ENCODE results near the gene SCGN.

The SCGN gene

DNA sequence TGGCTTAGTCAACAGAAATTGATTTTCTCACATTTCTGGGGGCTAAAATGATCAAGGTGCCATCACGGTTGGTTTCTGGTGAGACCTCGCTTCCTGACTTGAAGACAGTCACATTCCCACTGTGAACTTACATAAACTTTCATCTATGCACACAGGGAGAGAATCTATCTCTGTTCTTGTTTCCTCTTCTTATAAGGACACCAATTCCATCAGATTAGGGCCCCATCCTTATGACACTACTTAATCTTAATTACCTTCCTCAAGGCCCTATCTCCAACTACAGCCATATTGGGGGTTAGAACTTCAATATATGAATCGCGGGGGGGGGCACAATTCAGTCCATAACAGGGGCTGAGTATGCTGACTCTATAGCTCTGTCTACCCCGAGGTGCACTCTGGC lies 10.6 kb upstream of the SCGN start:
- DNase-seq, result no peak

GRCh38 chr6:25641940-25642666 lies 9.9 kb upstream of the SCGN start:
- DNase-seq, result no peak

DNA sequence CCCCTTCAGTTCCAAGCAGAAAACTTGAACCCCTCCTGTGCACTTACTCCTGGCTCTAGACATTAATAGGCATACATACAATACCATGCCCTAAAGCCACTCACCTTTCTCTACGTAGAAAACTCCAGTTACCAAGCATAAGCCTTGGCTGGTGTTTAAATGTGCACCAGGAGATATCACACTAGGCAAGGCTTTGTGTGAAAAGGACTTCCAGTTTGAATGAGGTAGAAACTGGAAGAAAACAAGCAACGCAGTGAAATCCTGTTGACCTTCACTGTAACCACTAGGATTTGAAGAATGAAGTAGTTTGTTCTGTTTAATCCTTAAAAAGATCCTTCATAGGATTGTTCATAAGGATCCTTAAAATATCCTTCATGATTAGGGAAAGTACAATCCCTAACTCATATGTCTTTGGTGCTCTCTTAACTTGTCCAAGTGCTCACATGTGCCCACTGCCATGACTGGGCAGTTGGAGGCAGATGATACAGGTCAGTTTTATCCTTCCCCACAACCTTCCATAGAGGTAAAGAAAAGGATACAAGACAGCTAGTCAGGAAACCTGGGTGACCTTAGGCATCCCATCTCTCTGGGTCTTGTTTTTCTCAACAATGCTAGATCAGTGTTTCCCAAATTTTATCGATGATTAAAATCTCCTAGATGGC lies 9.2 kb upstream of the SCGN start:
- DNase-seq, result no peak

GRCh38 chr6:25645916-25646315 lies 6.1 kb upstream of the SCGN start:
- DNase-seq, result no peak

DNA sequence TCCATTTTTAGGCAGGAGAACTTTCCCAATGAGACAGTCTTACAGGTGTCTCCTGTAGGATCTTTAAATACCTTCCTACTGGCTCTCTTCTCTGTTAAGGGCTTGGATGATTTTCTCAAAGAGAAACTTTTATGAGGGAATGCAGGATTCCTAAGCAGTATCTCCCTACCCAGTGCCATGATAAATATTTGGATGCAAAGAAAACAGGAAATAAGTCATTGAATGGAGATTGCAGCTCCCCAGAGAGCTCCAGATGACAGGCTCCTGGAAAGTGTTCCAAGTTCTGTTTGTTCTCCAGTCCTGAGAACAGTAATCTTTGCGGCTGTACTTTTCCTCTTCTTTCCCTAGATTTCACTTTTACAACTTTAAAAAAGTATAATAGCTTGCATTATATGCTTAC lies 2.4 kb upstream of the SCGN start:
- no peak for DNase-seq

DNA sequence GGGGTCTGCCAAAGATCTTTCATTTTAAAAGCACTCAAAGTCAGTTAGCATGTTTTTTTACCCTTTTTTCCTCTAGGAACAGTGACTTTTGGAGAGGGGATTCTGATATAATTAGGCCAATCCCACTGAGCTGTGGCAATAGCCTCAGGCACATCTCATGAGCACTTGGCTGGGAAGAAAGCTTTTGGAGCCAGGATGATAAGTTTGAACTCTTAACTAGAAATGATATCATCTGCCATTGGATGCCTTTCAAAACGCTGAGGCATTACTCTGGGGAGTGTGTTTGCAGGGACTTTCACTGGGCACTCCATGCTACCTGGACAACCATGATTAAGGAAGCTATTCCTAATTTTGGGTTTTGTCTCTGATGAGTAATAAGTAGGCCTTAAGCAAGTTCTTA lies 3.7 kb downstream of the SCGN start:
- no peak for DNase-seq

DNA sequence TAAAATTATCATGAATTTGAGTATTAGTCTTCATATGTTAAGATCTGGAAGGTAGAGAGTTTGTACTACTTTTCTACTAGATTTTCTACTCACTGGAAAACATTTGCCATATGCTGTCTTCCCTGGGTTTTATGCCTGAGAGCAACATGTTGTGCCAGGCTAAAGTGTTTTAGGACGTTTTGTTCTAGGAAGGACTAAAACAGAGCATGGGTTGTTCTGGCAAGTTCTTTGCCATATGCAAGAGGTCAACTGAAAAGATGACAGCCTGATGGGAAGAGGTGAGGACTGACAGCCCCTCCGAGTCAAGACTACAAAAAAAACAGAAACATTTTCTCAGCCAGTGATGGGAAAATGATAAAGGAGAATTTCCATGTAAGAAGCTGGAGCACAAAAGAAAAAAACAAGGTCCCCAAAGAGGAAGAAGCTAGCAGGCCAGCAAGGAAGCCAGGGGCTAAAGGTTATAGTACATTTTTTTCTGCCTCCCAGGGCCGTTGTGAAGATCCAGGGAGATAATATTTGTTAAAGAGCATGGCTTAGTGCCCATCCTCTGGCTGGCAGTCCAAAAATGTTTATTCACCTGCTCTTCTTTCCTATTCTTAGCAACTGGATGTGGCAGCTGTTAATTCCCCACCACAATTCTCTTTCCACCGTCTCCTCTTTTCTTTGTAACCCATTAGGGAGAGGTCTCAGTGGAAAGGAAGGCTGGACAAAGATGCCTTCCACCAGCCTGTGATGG lies 7.8 kb downstream of the SCGN start:
- no peak for DNase-seq

DNA sequence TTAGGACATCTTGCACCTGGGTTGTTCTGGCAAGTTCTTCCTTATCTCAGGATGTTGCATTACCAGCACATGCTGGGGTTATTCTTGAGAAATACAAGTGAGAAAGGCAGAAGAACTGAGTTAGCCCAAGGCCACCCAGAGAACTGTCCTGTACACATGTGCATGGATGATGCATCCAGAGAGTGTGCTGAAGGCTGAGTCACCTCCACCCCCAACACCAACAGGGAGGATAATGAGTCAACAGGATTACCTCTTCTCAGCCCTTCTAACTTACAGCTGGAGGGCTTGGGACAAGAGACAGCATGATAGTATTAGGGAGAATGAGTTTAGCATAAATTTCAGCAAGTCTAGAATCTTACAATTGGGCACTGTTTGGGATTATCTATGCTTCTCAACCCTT lies 8.5 kb downstream of the SCGN start:
- DNase-seq, result peak; percentile 84

- DNase-seq, result no peak
These were observed 9.2 kb downstream of the SCGN start for GRCh38 chr6:25661129-25661779.

DNA sequence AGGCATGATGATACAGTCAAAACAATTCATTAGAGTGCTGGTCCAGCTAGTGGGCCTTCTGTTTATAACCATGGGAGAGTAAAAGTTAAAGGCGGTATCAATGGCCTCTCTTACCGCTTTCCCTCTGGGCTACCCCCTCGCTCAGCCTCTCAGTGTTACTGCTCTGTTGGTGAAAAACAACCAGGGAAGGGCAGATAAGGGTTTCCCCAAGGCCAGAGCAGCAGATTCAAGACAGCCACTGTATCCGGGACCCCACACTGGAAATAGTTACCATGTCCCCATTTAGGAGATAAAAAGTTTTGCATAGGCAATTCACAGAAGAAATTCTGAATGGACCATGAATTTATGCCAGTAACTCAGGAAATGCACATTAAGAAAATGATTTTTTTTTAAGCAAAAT lies 13.4 kb downstream of the SCGN start:
- no peak for DNase-seq

DNA sequence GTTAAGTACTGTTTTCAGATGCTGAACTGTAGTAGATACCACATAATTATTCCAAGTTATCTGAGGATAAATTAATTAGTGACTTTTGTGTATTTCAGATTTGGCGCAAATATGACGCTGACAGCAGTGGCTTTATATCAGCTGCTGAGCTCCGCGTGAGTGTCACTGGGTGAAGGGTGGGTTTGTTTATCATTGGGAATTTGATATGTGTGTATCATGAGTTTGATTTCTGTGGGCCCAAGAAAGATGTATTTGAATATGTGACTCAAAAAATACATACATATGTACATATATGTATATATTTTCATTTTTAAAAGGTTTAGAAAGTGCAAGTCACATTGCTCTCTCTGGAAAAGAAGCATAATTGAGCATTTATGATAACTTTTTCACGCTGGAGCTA lies 17.4 kb downstream of the SCGN start:
- no peak for DNase-seq

DNA sequence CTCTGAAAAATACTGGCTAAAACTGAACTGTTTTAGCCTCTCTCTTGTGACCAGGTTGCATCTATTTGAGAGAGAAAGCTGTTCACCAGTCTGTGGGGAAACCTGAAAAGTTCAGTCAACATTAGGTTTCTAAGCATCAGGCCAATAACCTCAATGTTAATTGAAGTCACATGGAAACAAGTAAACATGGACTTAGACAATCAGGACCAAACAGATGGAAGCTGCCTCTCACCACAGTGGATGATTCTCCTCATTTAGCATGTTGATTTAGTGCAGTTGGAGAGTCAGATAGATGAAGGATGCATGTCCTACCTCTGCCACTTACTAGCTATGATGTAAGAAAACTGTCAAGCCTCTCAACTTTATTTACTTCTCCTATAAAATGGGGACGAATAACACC lies 18.2 kb downstream of the SCGN start:
- DNase-seq, result no peak

GRCh38 chr6:25670793-25671513 lies 18.9 kb downstream of the SCGN start:
- DNase-seq, result no peak

DNA sequence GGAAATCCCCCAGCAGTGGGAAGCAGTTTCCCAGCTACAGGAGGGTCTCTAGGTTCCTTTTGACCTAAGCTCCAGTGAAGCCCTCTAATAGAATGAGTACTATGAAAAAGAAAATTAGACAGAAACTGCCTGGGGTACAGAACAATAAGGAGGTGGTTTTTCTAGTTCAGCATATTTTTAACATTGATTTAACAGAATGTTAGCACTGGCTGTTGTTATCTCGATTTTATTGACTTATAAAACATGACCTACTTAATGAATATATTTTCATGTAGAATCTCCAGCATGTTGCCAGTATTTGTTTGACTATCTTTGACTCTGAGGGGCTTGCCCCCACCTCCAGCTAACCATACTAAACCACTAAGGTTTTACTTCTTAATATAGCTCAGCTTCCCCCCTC lies 19.6 kb downstream of the SCGN start:
- DNase-seq, result no peak

DNA sequence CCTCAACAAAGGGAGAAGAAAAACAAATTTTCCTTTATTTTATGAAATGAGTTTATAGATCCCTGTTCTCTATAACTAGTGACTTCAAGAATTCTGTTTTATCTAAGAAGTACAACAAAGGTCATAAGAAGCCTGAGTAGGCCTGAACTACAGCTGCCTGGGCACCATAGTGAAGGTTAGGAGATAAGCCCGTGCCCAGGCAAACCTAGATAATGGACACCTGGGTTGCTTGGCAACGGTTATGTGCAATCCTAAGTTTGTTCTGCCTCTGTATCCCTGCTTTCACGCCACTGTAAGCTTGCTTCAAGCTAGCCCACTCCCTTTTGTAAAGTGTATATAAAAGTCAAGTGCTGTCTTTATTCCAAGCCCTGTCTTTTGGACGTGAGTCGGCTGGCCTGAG lies 23.2 kb downstream of the SCGN start:
- DNase-seq, result no peak

GRCh38 chr6:25676775-25677174 lies 24.8 kb downstream of the SCGN start:
- no peak for DNase-seq

DNA sequence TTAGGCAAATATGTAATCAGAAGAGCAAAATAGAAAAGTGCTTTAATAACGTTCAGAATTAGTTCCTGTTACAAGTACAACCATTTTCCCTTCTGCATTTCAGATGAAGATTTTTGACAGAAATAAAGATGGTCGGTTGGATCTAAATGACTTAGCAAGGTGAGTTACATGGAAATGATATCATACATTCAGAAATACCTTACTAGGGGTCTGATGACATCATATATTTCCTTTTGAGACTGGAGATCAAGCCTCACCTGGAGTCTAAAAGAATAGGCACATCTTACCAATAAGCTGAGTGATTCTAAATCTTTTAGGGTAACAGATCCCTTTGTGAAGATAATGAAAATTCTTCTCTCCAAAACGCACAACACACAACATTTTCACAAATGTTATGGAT lies 29.8 kb downstream of the SCGN start:
- no peak for DNase-seq

GRCh38 chr6:25682324-25682723 lies 30.3 kb downstream of the SCGN start:
- DNase-seq, result no peak

- DNase-seq, result no peak
These were observed 32.5 kb downstream of the SCGN start for GRCh38 chr6:25684565-25684964.

- no peak for DNase-seq
These were observed 33.2 kb downstream of the SCGN start for GRCh38 chr6:25685251-25685650.

- no peak for DNase-seq
These were observed 33.9 kb downstream of the SCGN start for GRCh38 chr6:25685896-25686295.

DNA sequence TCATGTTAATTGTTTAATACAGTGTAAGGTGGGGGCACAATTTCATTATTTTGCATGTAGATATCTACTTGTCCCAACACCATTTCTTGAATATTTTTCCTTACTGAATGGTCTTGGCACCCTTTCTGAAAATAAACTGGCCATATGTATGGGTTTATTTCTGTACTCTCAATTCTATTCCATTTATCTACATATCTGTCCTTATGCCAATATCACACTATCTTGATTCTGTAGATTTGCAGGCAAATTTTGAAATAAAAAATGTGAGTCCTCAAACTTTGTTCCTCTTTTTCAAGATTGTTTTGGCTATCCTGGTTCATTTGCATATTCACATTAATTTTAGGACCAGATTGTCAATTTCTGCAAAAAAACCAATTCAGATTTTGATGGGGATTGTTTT lies 34.8 kb downstream of the SCGN start:
- no peak for DNase-seq

GRCh38 chr6:25689966-25690365 lies 38.0 kb downstream of the SCGN start:
- no peak for DNase-seq

Measured in activated CD4-positive, alpha-beta T cell treated with anti-CD3 and anti-CD28 coated beads, Interleukin-10, Interleukin-2, amounts not matched to agents 100 ng/mL and 50 ng/mL, durations not matched to agents 16 hours and 8 hours (primary cell).